ENCODE results near the gene KCNG3.

KCNG3 gene

GRCh38 chr2:42498497-42498896 is 4.7 kb upstream of the KCNG3 start:
- H3K9me3 ChIP-seq (ENCODE audit: control insufficient read depth, insufficient read depth, low read length): no peaks in the 10 kb centered on the region
- no peak overlapping the region for H3K9ac ChIP-seq (ENCODE audit: low read depth, low read length)
- H3K36me3 ChIP-seq (ENCODE audit: insufficient read depth, low read length): no peaks in the 10 kb centered on the region
- peaks cover 16% of the 10 kb centered on the region for H3K4me1 ChIP-seq (ENCODE audit: insufficient read depth, low read length)

DNA sequence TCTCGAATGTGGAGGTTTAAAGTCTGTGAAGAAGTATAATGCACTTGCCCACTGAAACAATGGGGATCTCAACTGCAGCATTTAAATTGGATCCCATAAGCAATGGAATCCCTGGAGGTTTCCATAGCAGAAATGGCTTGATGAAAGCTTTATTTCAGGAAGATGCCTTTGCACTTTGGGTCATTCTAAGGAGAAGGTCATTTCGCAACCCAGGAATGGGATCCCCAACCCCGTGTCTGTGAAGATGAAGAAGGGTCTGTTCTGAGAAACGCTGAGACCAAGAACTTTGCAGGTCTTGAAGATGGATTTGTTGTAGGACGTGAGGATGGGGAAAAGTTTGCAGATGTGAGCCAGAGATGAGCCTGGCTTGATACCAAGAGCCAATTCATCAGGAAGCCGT is 1.8 kb upstream of the KCNG3 start:
- Histone ChIP-seq H3K9me3 (ENCODE audit: control insufficient read depth, insufficient read depth, low read length) (no peaks in the 10 kb centered on the region), H3K4me1 (ENCODE audit: insufficient read depth, low read length) (peaks cover 16% of the 10 kb centered on the region), H3K36me3 (ENCODE audit: insufficient read depth, low read length) (no peaks in the 10 kb centered on the region), H3K9ac (ENCODE audit: low read depth, low read length) (no peak overlapping the region)

DNA sequence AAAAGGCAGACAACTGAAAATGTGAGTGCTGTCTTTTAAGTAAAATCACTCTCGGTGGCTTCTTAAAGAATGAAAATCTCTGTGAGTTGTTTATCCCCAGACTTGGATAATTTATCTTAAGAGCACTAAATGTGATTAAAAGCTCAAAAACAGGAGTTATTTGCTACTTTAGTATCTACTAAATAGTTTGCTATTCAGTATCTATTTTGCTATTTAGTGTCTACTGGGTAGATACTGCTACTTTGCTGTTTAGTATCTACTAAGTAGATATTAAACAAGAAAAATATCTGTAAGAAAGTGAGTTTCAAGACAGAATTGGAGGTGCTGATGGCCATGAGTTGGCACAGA is 1.4 kb upstream of the KCNG3 start:
- H3K36me3 ChIP-seq (ENCODE audit: insufficient read depth, low read length): no peaks in the 10 kb centered on the region
- H3K4me1 ChIP-seq (ENCODE audit: insufficient read depth, low read length): peaks cover 16% of the 10 kb centered on the region
- peak overlapping the region; percentile 8; the same call in 1 of the 2 replicates for H3K9ac ChIP-seq (ENCODE audit: low read depth, low read length)
- no peaks in the 10 kb centered on the region for H3K9me3 ChIP-seq (ENCODE audit: control insufficient read depth, insufficient read depth, low read length)

DNA sequence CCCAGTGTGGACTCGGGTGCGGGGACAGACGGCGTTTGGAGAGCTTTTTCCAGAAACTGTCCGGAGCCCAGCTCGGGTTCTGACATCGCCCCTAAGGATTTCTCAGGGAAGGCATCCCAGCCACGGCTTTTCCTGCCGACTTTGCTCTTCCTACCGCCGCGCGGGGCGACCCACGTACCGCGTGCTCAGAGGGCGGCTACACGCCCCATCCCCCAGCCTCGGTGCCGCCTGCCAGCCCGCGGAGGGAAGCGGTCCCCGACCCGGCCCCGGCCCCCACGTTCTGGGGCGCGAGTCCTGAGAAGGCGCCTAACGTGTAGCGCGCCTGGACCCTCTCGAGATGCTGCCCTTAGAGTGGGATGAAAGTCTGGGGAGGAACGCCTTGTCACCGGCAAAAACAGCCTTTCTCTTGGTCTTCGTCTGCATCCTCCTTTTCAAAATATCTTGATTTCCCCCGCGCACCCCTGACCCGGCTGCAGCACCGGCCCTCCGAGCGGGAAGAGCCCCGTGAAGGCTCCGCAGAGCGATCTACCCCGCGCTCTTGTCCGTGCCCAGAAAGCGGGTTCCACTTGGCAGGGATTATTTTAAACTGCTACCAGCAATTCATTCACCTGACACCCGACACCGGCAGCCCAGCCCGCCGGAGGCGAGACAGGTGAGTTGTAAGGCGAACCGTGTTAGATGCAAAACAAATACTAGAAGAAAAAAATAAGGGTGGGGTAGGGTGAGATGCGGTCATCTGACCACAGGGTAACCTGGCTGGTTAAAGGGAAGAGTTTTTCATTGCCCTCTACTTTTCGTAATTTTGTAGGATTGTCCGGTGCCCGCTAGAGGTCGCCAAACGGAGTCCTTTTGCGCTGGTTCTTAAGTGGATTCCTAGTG is 812 bp upstream of the KCNG3 start:
- Histone ChIP-seq H3K9ac (ENCODE audit: low read depth, low read length) (peak overlapping the region; percentile 61), H3K9me3 (ENCODE audit: control insufficient read depth, insufficient read depth, low read length) (no peaks in the 10 kb centered on the region), H3K36me3 (ENCODE audit: insufficient read depth, low read length) (no peaks in the 10 kb centered on the region), H3K4me1 (ENCODE audit: insufficient read depth, low read length) (peaks cover 16% of the 10 kb centered on the region)

- Histone ChIP-seq H3K9ac (ENCODE audit: low read depth, low read length) (peak overlapping the region; percentile 61), H3K36me3 (ENCODE audit: insufficient read depth, low read length) (no peaks in the 10 kb centered on the region), H3K9me3 (ENCODE audit: control insufficient read depth, insufficient read depth, low read length) (no peaks in the 10 kb centered on the region), H3K4me1 (ENCODE audit: insufficient read depth, low read length) (peaks cover 6% of the 10 kb centered on the region; the same call in 1 of the 2 replicates)
Measured at GRCh38 chr2:42492691-42493467, 903 bp downstream of the KCNG3 start.

GRCh38 chr2:42488297-42488696 is 5.5 kb downstream of the KCNG3 start:
- H3K9ac ChIP-seq (ENCODE audit: low read depth, low read length): no peak overlapping the region
- H3K9me3 ChIP-seq (ENCODE audit: control insufficient read depth, insufficient read depth, low read length): no peaks in the 10 kb centered on the region
- H3K4me1 ChIP-seq (ENCODE audit: insufficient read depth, low read length): no peaks in the 10 kb centered on the region; the same call in 1 of the 2 replicates
- H3K36me3 ChIP-seq (ENCODE audit: insufficient read depth, low read length): no peaks in the 10 kb centered on the region

DNA sequence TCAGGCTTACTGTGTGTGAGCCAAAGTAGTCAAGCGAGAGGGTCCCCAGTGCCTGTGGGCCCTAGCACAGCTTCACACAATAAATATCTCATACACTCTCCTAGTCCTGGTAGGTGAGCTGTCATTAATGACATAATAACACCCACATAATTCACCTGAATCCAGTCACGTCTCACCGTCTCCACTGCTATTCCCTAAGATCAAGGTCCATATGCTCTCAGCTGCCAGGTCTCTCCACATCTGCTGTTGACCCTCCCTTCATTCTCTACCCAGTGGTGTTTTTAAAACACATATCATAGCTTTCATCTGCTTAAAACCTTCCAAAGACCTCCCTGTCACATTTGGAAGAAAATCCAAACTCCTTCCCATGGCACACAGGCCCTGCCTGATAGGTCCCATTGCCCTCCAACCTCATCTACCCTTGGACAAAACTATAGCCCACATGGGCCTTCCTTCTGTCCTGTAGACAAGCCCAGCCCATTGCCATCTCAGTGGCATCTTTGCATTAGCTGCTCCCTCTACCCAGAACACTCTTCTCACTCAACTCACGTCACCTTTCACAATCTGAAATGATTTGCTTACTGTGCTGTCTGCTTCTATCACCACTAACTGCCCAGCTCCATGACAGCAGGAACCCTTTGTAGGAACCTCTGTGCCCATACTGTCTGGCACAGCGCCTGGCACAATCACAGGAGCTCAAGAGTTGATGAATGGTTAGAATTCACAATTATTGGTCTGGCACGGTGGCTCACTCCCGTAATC is 7.5 kb downstream of the KCNG3 start:
- no peaks in the 10 kb centered on the region for H3K36me3 ChIP-seq (ENCODE audit: insufficient read depth, low read length)

DNA sequence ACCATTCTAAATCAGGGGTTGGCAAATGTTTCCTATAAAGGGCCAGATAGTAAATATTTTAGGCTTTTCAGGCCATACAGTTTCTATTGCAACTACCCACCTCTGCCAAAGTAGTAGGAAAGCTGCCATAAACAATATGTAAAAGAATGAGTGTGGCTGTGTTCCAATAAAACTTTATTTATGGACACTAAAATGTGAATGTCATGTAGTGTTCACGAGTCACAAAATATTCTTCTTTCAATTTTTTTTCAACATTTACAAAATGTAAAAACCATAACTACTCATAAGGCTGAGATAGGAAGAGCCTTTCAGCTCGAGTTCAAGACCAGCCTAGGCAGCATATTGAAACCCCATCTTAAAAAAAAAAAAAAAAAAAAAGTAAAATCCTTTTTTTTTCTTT is 13.4 kb downstream of the KCNG3 start:
- Histone ChIP-seq H3K9ac (ENCODE audit: low read depth, low read length) (no peak overlapping the region), H3K9me3 (ENCODE audit: control insufficient read depth, insufficient read depth, low read length) (no peaks in the 10 kb centered on the region), H3K36me3 (ENCODE audit: insufficient read depth, low read length) (no peaks in the 10 kb centered on the region; the same call in 1 of the 2 replicates), H3K4me1 (ENCODE audit: insufficient read depth, low read length) (no peaks in the 10 kb centered on the region; the same call in 1 of the 2 replicates)

More for the DNA sequence above, 7.5 kb downstream of the KCNG3 start:
- Histone ChIP-seq H3K9ac (ENCODE audit: low read depth, low read length) (no peak overlapping the region), H3K9me3 (ENCODE audit: control insufficient read depth, insufficient read depth, low read length) (no peaks in the 10 kb centered on the region), H3K4me1 (ENCODE audit: insufficient read depth, low read length) (no peaks in the 10 kb centered on the region; the same call in none of the 2 replicates)

DNA sequence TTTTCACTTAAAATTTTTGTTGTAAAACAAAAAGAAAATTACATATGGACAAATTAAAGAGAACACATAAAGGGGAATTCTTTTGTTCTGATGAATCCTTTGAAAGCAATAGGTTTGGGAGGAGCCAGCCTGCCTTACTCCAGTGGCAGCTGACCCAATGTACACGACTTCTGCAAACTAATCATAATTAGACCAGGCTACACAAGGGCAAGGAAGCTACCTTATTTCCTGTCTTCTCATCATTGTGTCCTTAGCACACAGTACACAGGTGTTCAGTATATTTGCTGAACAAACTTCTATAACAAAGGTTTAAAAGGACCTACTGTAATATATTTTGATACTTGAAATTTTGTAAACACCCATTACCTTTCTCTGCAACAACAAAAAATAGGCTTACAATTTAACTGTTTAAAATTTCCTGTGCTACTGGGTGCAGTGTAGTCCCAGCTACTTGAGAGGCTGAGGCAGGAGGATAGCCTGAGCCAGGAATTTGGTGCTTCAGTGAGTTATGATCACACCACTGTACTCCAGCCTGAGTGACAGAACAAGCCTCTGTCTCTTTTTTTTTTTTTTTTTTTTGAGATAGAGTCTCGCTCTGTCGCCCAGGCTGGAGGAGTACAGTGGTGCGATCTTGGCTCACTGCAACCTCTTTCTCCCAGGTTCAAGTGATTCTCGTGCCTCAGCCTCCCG is 18.9 kb downstream of the KCNG3 start:
- Histone ChIP-seq H3K9me3 (ENCODE audit: control insufficient read depth, insufficient read depth, low read length) (no peaks in the 10 kb centered on the region), H3K36me3 (ENCODE audit: insufficient read depth, low read length) (no peaks in the 10 kb centered on the region), H3K9ac (ENCODE audit: low read depth, low read length) (no peak overlapping the region), H3K4me1 (ENCODE audit: insufficient read depth, low read length) (no peaks in the 10 kb centered on the region)

GRCh38 chr2:42470706-42471105 is 23.1 kb downstream of the KCNG3 start:
- H3K9ac ChIP-seq (ENCODE audit: low read depth, low read length): no peak overlapping the region
- no peaks in the 10 kb centered on the region for H3K4me1 ChIP-seq (ENCODE audit: insufficient read depth, low read length)
- no peaks in the 10 kb centered on the region for H3K36me3 ChIP-seq (ENCODE audit: insufficient read depth, low read length)
- no peaks in the 10 kb centered on the region for H3K9me3 ChIP-seq (ENCODE audit: control insufficient read depth, insufficient read depth, low read length)

DNA sequence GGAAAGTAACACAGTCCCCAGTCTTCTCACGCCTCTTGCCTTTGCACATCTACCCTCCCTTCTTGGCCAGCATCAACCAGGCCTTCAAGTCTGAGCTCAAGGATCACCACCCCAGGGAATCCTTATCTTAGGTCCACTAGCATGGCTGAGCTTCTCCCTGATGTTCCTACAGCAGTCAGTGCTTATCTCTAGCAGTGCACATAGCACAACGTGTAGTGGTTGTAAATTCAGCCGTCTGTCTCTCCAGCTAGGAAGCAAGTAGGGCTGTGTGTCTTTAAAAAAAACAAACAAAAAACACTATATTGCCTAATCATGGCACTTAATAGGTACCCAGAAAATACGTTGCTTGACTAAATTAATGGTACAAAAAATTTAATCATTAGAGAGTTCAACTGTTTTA is 29.2 kb downstream of the KCNG3 start:
- Histone ChIP-seq H3K9ac (ENCODE audit: low read depth, low read length) (no peak overlapping the region), H3K4me1 (ENCODE audit: insufficient read depth, low read length) (no peaks in the 10 kb centered on the region), H3K36me3 (ENCODE audit: insufficient read depth, low read length) (no peaks in the 10 kb centered on the region), H3K9me3 (ENCODE audit: control insufficient read depth, insufficient read depth, low read length) (no peaks in the 10 kb centered on the region)

DNA sequence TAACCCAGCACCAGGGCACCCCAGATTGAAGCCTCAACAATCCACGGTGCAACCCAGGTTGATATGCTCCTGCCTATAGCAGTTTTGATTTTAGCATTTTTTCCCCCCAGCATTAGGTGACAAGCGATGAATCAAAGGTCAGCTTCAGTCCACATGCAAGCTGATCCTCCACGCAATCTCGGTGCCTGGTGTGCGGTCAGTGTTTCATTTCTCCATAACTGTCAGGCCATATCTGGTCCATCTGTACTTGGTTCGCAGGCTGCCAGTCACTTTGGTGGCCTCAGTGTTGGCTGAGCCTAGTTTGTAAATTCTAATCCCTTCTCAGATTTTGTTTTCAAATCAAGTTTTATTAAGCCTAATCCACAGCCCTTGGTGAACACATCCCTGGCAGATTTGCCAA is 30.2 kb downstream of the KCNG3 start:
- no peaks in the 10 kb centered on the region for H3K4me1 ChIP-seq (ENCODE audit: insufficient read depth, low read length)
- no peaks in the 10 kb centered on the region for H3K36me3 ChIP-seq (ENCODE audit: insufficient read depth, low read length)
- H3K9ac ChIP-seq (ENCODE audit: low read depth, low read length): no peak overlapping the region
- H3K9me3 ChIP-seq (ENCODE audit: control insufficient read depth, insufficient read depth, low read length): no peaks in the 10 kb centered on the region

- Histone ChIP-seq H3K36me3 (ENCODE audit: insufficient read depth, low read length) (no peaks in the 10 kb centered on the region), H3K9ac (ENCODE audit: low read depth, low read length) (no peak overlapping the region), H3K9me3 (ENCODE audit: control insufficient read depth, insufficient read depth, low read length) (no peaks in the 10 kb centered on the region), H3K4me1 (ENCODE audit: insufficient read depth, low read length) (no peaks in the 10 kb centered on the region)
Measured at GRCh38 chr2:42459296-42459695, 34.5 kb downstream of the KCNG3 start.

DNA sequence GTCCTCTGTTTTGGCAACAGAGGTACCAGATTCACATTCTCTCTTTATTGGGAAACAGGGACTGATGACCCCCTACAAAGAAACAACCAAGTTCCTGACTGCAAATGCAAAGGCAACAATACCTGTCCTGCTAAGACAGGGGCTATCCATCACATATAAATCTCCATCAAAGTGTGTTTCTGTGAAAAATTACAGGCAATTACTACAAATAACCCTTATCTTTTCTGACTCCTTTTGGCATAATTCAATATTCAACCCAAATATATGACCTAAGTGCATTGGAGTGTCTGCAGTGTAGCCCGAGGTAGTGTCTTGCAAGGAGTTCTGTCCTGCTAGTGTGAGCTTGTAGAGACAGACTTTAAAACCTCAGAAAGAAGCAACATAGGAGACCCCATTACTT is 35.4 kb downstream of the KCNG3 start:
- Histone ChIP-seq H3K9me3 (ENCODE audit: control insufficient read depth, insufficient read depth, low read length) (no peaks in the 10 kb centered on the region), H3K9ac (ENCODE audit: low read depth, low read length) (no peak overlapping the region), H3K36me3 (ENCODE audit: insufficient read depth, low read length) (no peaks in the 10 kb centered on the region), H3K4me1 (ENCODE audit: insufficient read depth, low read length) (no peaks in the 10 kb centered on the region)

Data from ES-I3 (cell line).